ENCODE data around the gene TPK1.
"Not testable (repeated sequence)": the region's sequence is repeated elsewhere in the genome, so short reads cannot be mapped to it uniquely, and the experiment has no call there.

TPK1 gene

DNA sequence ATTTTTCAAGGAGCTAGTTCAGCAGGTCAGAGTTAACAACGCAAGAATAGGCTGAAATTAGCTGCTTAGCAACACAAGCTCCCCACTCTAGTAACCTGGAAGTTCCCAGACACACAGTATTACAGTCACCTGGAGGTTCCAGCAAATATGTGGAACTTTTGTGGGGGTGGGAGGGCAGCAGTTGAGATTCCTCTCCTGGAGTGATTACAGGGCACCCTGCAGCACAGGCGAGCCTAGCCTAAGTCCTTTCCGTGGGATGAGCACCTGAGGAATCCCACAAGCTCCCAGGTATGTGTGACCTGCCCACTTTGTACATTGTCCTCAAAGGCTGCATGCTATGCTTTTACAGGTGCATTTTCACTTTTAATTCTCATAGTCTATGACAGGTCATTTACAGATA lies 13.6 kb downstream of the TPK1 start:
- DNase-seq: no peak

DNA sequence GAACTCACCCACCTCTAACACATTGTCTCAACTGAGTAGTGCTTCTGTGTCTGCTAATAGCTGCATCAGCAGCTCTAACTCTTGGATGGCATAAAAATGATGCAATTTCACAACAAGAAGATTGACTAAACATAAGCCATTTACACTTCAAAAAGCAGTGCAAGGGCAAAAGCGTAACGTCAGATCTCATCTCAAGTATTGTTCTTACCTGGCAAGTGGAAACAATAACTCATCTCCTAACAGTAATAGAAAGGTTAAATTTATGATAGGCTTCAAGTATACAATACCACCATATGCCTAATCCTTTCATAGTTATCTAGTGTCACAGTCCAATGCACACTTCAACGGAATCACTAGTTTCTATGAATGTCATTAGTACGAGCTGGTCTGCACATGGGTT lies 14.8 kb downstream of the TPK1 start:
- no peak for DNase-seq

DNA sequence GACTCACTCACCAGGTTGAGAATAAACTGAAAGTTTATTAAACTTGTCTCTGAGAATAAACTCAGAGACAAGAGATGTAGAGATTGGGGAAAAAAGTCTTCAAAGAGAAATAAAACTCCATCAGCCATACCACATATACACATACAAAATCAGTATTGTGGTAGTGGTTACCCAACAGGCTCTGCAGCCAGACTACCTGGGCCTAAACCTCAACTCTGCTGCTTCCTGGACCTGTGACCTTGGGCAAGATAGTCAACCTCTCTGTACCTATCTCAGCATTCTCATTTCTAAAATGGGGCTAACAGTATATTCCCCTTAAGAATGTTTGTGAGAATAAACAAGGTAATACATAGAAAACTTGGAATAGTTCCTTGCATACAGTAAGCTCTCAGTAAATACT lies 15.3 kb downstream of the TPK1 start:
- no peak for DNase-seq

- DNase-seq: no peak
Measured at GRCh38 chr7:144819566-144819965, 16.3 kb downstream of the TPK1 start.

GRCh38 chr7:144818511-144818910 lies 17.3 kb downstream of the TPK1 start:
- DNase-seq: no peak

- DNase-seq: no peak
Measured at GRCh38 chr7:144817001-144817400, 18.9 kb downstream of the TPK1 start.

- DNase-seq: no peak
Measured at GRCh38 chr7:144814299-144814698, 21.6 kb downstream of the TPK1 start.

- no peak for DNase-seq
Measured at GRCh38 chr7:144812379-144813283, 23.2 kb downstream of the TPK1 start.

DNA sequence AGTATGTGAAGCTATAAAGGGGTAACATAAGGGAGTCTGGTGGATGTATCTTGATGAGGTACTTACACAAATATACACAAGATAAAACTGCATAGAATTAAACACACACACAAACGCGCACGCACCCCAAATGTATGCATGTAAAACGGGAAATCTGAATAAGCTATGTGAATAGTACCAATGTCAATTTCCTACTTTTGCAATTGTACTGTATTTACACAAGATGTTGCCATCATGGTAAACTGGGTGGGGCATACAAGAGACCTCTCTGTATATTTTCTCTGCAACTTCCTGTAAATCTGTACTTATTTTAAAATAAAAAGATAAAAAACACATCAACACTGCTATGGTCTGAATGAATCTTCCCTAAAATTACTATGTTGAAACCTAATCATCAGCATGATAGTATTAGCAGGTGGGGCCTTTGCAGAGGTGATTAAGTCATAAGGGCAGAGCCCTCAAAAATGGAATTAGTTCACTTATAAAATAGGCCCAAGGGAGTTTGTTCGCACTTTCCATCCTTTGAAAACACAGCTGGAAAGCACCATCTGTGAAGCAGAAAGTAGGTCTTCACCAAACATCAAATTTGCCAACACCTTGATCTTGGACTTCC lies 30.1 kb downstream of the TPK1 start:
- no peak for DNase-seq

DNA sequence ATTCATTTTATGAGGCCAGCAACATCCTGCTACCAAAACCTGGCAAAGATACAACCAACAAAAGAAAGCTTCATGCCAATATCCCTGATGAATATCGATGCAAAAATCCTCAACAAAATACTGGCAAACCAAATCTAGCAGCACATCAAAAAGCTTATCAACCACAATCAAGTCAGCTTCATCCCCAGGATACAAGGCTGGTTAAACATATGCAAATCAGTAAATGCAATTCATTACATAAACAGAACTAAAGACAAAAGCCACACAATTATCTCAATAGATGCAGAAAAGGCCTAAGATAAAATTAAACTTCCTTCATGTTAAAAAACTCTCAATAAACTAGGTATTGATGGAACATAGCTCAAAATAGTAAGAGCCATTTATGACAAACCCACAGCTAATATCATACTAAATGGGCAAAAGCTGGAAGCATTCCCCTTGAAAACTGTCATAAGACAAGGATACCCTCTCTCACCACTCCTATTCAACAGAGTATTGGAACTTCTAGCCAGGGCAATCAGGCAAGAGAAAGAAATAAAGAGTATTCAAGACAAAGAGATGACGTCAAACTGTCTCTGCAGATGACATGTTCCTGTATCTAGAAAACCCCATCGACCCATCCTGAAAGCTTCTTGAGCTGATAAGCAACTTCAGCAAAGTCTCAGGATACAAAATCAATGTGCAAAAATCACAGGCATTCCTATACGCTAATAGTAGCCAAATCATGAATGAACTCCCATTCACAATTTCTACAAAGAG lies 35.0 kb downstream of the TPK1 start:
- DNase-seq: not testable (repeated sequence)

DNA sequence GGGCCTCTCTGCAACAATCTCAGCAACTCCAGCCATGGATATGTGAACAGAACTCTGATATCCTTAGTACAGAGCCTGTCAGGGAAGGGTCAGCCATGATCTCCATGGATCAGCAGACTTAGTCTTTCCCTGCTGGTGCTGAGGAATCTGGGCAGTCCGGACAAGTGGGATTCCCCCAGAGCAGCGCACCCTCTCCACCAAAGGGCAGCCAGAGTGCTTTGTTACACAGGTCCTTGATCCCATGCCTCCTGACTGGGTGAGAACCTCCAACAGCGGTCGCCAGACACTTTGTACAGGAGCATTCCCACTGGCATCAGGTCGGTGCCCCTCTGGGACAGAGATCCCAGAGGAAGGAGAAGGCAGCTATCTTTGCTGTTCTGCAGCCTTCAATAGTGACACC lies 38.9 kb downstream of the TPK1 start:
- no peak for DNase-seq

DNA sequence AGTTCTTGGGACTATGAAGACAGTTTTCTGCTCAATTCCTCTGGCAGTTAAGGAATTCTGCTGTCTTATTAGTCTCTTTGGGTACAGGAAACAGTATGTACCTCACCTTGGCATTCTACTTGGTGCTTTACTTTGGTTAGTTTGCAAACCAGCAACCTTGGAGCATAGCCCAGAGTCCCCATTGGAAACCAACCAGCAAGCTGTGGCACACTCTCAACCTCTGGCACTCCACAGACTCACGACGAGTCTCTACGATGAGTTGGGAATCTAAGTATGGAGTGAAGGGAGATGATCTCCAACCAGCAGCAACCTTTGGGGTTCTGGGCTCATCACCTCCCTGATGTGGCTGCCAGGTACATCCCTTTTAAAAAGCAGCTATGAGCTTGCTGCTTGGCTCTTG lies 43.8 kb downstream of the TPK1 start:
- DNase-seq: no peak

GRCh38 chr7:144791488-144791887 lies 44.4 kb downstream of the TPK1 start:
- DNase-seq: no peak

- no peak for DNase-seq
Measured at GRCh38 chr7:144787127-144787526, 48.7 kb downstream of the TPK1 start.

DNA sequence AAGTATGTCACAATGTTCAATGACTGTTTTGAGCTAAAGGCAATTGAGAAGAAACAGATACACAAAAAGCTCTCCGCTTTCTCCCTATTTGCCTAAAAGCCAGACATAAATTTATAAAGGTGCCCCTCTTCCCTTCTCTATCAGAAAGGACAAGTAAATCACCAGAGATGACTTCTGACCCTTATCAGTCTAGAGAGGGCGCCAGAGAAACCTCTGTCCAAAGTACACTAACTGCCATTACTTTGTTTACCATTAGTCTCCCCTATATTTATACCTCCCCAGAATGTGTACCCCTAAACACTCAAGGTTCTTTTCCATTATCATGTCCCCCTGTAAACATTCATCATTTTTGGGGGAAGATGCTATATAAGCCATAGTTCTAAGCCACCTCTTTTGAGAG lies 49.3 kb downstream of the TPK1 start:
- DNase-seq: no peak

- DNase-seq: no peak
Measured at GRCh38 chr7:144786079-144786478, 49.8 kb downstream of the TPK1 start.

DNA sequence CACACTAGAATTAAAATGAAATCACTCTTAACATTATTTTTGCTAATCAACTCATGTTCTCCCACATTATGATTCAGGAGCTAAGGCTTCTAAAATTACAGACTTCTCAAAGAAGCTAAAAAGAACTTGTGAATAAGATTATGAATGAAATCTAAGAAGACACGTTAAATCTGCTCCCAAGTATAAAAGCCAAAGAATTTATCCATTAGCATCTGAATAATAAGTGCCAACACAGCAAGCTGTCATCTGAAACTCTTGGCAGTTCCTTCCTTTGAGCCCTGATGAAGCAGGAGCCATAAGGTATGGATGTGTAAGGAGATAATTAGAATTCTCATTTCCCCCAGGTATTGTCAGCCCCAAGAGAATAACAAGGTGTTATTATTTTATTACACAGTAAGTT lies 50.3 kb downstream of the TPK1 start:
- DNase-seq: no peak

DNA sequence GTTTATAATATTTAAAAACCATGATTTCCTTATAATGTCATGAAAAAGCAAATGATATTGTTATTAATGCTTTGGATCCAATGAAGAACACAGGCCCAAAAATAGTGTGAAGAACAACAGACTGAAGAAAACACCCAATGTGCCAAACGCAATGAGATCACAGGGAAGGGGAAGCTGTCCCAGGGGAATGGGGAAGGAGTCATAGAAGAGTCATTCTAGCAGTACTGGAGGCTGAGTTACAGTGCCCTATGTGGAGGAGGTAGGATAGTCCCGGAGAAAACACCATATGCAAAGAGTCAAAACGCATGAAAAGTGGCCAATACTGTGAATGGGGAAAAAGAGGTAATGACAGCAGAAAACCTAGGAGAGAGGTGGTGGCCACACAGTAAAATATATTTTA lies 50.9 kb downstream of the TPK1 start:
- no peak for DNase-seq

- DNase-seq: no peak
Measured at GRCh38 chr7:144784441-144784840, 51.4 kb downstream of the TPK1 start.

GRCh38 chr7:144782883-144783282 lies 53.0 kb downstream of the TPK1 start:
- no peak for DNase-seq

- DNase-seq: no peak
Measured at GRCh38 chr7:144780071-144780608, 55.7 kb downstream of the TPK1 start.

DNA sequence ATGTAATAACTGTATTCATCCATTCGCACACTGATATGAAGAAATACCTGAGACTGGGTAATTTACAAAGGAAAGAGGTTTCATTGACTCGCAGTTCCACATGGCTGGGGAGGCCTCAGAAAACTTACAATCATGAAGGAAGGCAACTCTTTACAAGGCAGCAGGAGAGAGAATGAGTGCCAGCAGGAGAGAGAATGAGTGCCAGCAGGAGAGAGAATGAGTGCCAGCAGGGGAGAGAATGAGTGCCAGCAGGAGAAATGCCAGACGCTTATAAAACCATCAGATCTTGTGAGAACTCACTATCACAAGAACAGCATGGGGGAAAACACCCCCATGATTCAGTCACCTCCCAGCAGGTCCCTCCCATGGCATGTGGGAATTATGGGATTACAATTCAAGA lies 58.0 kb downstream of the TPK1 start:
- not testable (repeated sequence) for DNase-seq
